LNCaP clone FGC (cell line): ENCODE results near the gene LGMN.
A peak's percentile ranks its signal among the peaks of the same experiment; 100 is the strongest.
"Not testable (repeated sequence)": the region's sequence is repeated elsewhere in the genome, so short reads cannot be mapped to it uniquely, and the experiment has no call there.

Source experiments
- DNase-seq: peaks from one replicate; pipeline ENCODE4 v3.0.0-alpha.2; 2011; ENCODE audit warnings: low read depth
- H3K4me3 ChIP-seq: 2 replicates; pipeline ENCODE4 v1.5.1; 2011; ENCODE audit warnings: mild to moderate bottlenecking, low read depth, low read length, control low read depth
- CTCF ChIP-seq: IDR thresholded peaks from 2 replicates; pipeline ENCODE4 v1.5.1; 2012; ENCODE audit warnings: mild to moderate bottlenecking; ENCODE audit not compliant: control insufficient read depth, insufficient read depth; ENCODE audit errors: extremely low read depth

The LGMN gene

DNA sequence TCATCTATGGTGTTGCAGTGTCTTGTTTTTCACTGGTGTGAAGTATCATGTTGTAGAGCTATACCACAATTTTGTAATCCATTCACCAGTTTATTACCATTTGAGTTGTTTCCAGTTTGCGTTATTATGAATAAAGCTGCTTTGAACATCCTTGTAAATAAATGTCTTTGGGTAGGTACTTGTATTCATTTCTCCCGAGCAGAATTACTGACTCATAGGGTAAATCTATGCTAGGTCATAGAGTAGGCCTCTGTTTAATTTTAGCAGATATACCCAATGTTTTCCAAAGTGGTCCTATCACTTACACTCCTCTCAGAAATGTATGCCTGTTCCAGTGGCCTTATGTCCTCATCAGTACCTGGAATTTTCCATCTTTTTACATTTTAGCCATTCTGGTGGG, 39.1 kb upstream of the LGMN start:
- TF ChIP-seq CTCF, result no peak
- H3K4me3 ChIP-seq, result no peak overlapping the region
- DNase-seq, result no peak

GRCh38 chr14:92786427-92786756, 38.0 kb upstream of the LGMN start:
- DNase-seq, result no peak
- TF ChIP-seq CTCF, result no peak

GRCh38 chr14:92785667-92786426, 37.4 kb upstream of the LGMN start:
- TF ChIP-seq CTCF, result no peak
- DNase-seq, result no peak
- H3K4me3 ChIP-seq, result no peak overlapping the region

More at GRCh38 chr14:92786427-92786756, 38.0 kb upstream of the LGMN start:
- no peak overlapping the region for H3K4me3 ChIP-seq

DNA sequence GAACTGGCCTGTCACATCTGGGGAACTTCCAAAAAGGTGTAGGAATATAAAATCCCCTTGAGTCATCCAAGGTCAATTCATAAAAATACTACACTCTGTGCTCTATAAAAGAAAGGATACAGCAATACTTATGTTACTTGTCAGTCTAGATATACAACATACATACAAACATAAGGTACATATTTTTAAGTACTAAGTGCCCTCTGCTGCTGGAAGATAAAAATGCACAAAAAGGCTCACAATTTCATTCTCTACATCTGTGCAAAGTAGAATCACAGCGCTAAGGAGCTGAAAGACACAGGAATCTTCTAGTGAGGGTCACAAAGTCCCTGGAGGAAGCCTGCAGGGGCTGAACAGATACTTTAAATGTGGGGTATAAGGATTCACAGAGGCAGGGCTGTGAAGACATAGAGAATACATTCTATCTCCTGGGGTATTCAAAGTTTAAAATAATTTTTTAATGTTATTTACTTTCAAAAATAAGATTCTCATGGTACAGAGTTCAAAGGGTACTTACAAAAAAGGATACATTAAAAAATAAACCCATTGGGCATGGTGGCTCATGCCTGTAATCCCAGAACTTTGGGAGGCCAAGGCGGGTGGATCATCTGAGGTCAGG, 35.5 kb upstream of the LGMN start:
- peak; percentile 72 for TF ChIP-seq CTCF
- DNase-seq, result peak; percentile 71
- H3K4me3 ChIP-seq, result no peak overlapping the region

DNA sequence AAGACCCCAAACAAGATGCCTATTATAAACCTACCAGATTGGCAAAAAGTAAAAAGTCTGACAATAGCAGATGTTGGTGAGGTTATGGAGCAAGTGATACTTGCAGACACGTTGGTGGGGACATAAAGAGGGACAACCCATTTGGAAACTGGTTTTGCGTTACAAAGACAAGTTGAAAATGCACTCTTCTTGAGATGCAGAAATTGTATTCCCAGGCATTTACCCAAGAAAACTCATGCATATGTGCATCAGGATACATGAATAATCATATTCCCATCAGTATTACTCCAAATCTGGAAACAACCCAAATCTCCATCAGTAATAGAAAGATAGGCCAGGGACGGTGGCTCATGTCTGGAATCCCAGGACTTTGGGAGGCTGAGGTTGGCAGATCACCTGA, 32.9 kb upstream of the LGMN start:
- DNase-seq, result no peak
- no peak for TF ChIP-seq CTCF
- no peak overlapping the region for H3K4me3 ChIP-seq

GRCh38 chr14:92780444-92781232, 32.2 kb upstream of the LGMN start:
- no peak overlapping the region for H3K4me3 ChIP-seq
- DNase-seq, result no peak
- no peak for TF ChIP-seq CTCF

- not testable (repeated sequence) for H3K4me3 ChIP-seq, DNase-seq
Measured at GRCh38 chr14:92778868-92779565, 30.6 kb upstream of the LGMN start.

- not testable (repeated sequence) for H3K4me3 ChIP-seq, DNase-seq
Measured at GRCh38 chr14:92775292-92775691, 26.9 kb upstream of the LGMN start.
